Measurements from ENCODE around the gene SEMA3A.
"Not testable (repeated sequence)": the region's sequence is repeated elsewhere in the genome, so short reads cannot be mapped to it uniquely, and the experiment has no call there.

Gene SEMA3A

GRCh38 chr7:84219310-84219709 lies 24.7 kb upstream of the SEMA3A start:
- Histone ChIP-seq H3K4me3 (ENCODE audit: extremely low read depth, insufficient read depth, low read length, poor library complexity, severe bottlenecking) (no peak overlapping the region), H3K27ac (ENCODE audit: low read depth, low read length, severe bottlenecking) (no peak overlapping the region), H3K36me3 (ENCODE audit: control insufficient read depth, insufficient read depth, low read length) (no peaks in the 10 kb centered on the region), H3K9me3 (ENCODE audit: control insufficient read depth, low read length) (no peaks in the 10 kb centered on the region), H3K4me1 (ENCODE audit: control insufficient read depth, insufficient read depth, low read length, poor library complexity, severe bottlenecking) (no peaks in the 10 kb centered on the region)
- no CpG with 5 or more reads among the region's 2 CpGs for WGBS, 2 experiments (ENCODE audit: insufficient coverage in 2 of 2)

- Histone ChIP-seq H3K4me3 (ENCODE audit: extremely low read depth, insufficient read depth, low read length, poor library complexity, severe bottlenecking) (no peak overlapping the region), H3K4me1 (ENCODE audit: control insufficient read depth, insufficient read depth, low read length, poor library complexity, severe bottlenecking) (no peaks in the 10 kb centered on the region), H3K36me3 (ENCODE audit: control insufficient read depth, insufficient read depth, low read length) (no peaks in the 10 kb centered on the region), H3K27ac (ENCODE audit: low read depth, low read length, severe bottlenecking) (no peak overlapping the region), H3K9me3 (ENCODE audit: control insufficient read depth, low read length) (no peaks in the 10 kb centered on the region)
- WGBS, 2 experiments (ENCODE audit: insufficient coverage in 2 of 2) = 100% methylated on average over 1 of the region's 2 CpGs; no CpG with 5 or more reads in 1 of the 2 experiments
These were observed 24.1 kb upstream of the SEMA3A start for GRCh38 chr7:84218681-84219080.

GRCh38 chr7:84216472-84216871 lies 21.9 kb upstream of the SEMA3A start:
- H3K4me1 ChIP-seq (ENCODE audit: control insufficient read depth, insufficient read depth, low read length, poor library complexity, severe bottlenecking) = no peaks in the 10 kb centered on the region
- no peak overlapping the region for H3K27ac ChIP-seq (ENCODE audit: low read depth, low read length, severe bottlenecking)
- no peaks in the 10 kb centered on the region for H3K9me3 ChIP-seq (ENCODE audit: control insufficient read depth, low read length)
- 60% methylated on average over 1 of the region's 1 CpG; no CpG with 5 or more reads in 1 of the 2 experiments for WGBS, 2 experiments (ENCODE audit: insufficient coverage in 2 of 2)
- no peaks in the 10 kb centered on the region for H3K36me3 ChIP-seq (ENCODE audit: control insufficient read depth, insufficient read depth, low read length)
- no peak overlapping the region for H3K4me3 ChIP-seq (ENCODE audit: extremely low read depth, insufficient read depth, low read length, poor library complexity, severe bottlenecking)

- not testable (repeated sequence) for H3K4me1 ChIP-seq (ENCODE audit: control insufficient read depth, insufficient read depth, low read length, poor library complexity, severe bottlenecking); H3K9me3 ChIP-seq (ENCODE audit: control insufficient read depth, low read length); H3K27ac ChIP-seq (ENCODE audit: low read depth, low read length, severe bottlenecking); H3K36me3 ChIP-seq (ENCODE audit: control insufficient read depth, insufficient read depth, low read length); H3K4me3 ChIP-seq (ENCODE audit: extremely low read depth, insufficient read depth, low read length, poor library complexity, severe bottlenecking)
- 94 to 100% methylated on average over 3 to 5 of the region's 6 CpGs for WGBS, 2 experiments (ENCODE audit: insufficient coverage in 2 of 2)
These were observed 20.2 kb upstream of the SEMA3A start for GRCh38 chr7:84214757-84215156.

- peaks cover 8% of the 10 kb centered on the region for H3K4me1 ChIP-seq (ENCODE audit: control insufficient read depth, insufficient read depth, low read length, poor library complexity, severe bottlenecking)
- WGBS, 2 experiments (ENCODE audit: insufficient coverage in 2 of 2) = 85 to 94% methylated on average over 2 to 3 of the region's 3 CpGs
- H3K36me3 ChIP-seq (ENCODE audit: control insufficient read depth, insufficient read depth, low read length) = no peaks in the 10 kb centered on the region
- H3K27ac ChIP-seq (ENCODE audit: low read depth, low read length, severe bottlenecking) = no peak overlapping the region
- H3K4me3 ChIP-seq (ENCODE audit: extremely low read depth, insufficient read depth, low read length, poor library complexity, severe bottlenecking) = no peak overlapping the region
- H3K9me3 ChIP-seq (ENCODE audit: control insufficient read depth, low read length) = no peaks in the 10 kb centered on the region
These were observed 15.7 kb upstream of the SEMA3A start for GRCh38 chr7:84210301-84210700.

GRCh38 chr7:84209006-84209405 lies 14.4 kb upstream of the SEMA3A start:
- Histone ChIP-seq H3K36me3 (ENCODE audit: control insufficient read depth, insufficient read depth, low read length) (no peaks in the 10 kb centered on the region), H3K4me1 (ENCODE audit: control insufficient read depth, insufficient read depth, low read length, poor library complexity, severe bottlenecking) (peaks cover 8% of the 10 kb centered on the region), H3K4me3 (ENCODE audit: extremely low read depth, insufficient read depth, low read length, poor library complexity, severe bottlenecking) (no peak overlapping the region), H3K27ac (ENCODE audit: low read depth, low read length, severe bottlenecking) (no peak overlapping the region), H3K9me3 (ENCODE audit: control insufficient read depth, low read length) (no peaks in the 10 kb centered on the region)
- WGBS, 2 experiments (ENCODE audit: insufficient coverage in 2 of 2) = no CpG with 5 or more reads among the region's 1 CpG

- H3K4me3 ChIP-seq (ENCODE audit: extremely low read depth, insufficient read depth, low read length, poor library complexity, severe bottlenecking) = no peak overlapping the region
- no peaks in the 10 kb centered on the region for H3K9me3 ChIP-seq (ENCODE audit: control insufficient read depth, low read length)
- peaks cover 8% of the 10 kb centered on the region for H3K4me1 ChIP-seq (ENCODE audit: control insufficient read depth, insufficient read depth, low read length, poor library complexity, severe bottlenecking)
- no peaks in the 10 kb centered on the region for H3K36me3 ChIP-seq (ENCODE audit: control insufficient read depth, insufficient read depth, low read length)
- 92 to 100% methylated on average over 1 to 2 of the region's 2 CpGs for WGBS, 2 experiments (ENCODE audit: insufficient coverage in 2 of 2)
- H3K27ac ChIP-seq (ENCODE audit: low read depth, low read length, severe bottlenecking) = no peak overlapping the region
These were observed 13.0 kb upstream of the SEMA3A start for GRCh38 chr7:84207615-84208014.

GRCh38 chr7:84207025-84207424 lies 12.4 kb upstream of the SEMA3A start:
- Histone ChIP-seq H3K4me1 (ENCODE audit: control insufficient read depth, insufficient read depth, low read length, poor library complexity, severe bottlenecking) (peaks cover 8% of the 10 kb centered on the region), H3K27ac (ENCODE audit: low read depth, low read length, severe bottlenecking) (no peak overlapping the region), H3K9me3 (ENCODE audit: control insufficient read depth, low read length) (no peaks in the 10 kb centered on the region), H3K4me3 (ENCODE audit: extremely low read depth, insufficient read depth, low read length, poor library complexity, severe bottlenecking) (no peak overlapping the region), H3K36me3 (ENCODE audit: control insufficient read depth, insufficient read depth, low read length) (no peaks in the 10 kb centered on the region)
- 31% methylated on average over 2 of the region's 2 CpGs; no CpG with 5 or more reads in 1 of the 2 experiments for WGBS, 2 experiments (ENCODE audit: insufficient coverage in 2 of 2)

GRCh38 chr7:84204655-84205054 lies 10.1 kb upstream of the SEMA3A start:
- H3K27ac ChIP-seq (ENCODE audit: low read depth, low read length, severe bottlenecking) = no peak overlapping the region
- no peak overlapping the region for H3K4me3 ChIP-seq (ENCODE audit: extremely low read depth, insufficient read depth, low read length, poor library complexity, severe bottlenecking)
- H3K9me3 ChIP-seq (ENCODE audit: control insufficient read depth, low read length) = no peaks in the 10 kb centered on the region
- 72% methylated on average over 3 of the region's 3 CpGs; no CpG with 5 or more reads in 1 of the 2 experiments for WGBS, 2 experiments (ENCODE audit: insufficient coverage in 2 of 2)
- H3K36me3 ChIP-seq (ENCODE audit: control insufficient read depth, insufficient read depth, low read length) = no peaks in the 10 kb centered on the region
- peaks cover 19% of the 10 kb centered on the region for H3K4me1 ChIP-seq (ENCODE audit: control insufficient read depth, insufficient read depth, low read length, poor library complexity, severe bottlenecking)

GRCh38 chr7:84202855-84203254 lies 8.3 kb upstream of the SEMA3A start:
- no CpG with 5 or more reads among the region's 1 CpG for WGBS, 2 experiments (ENCODE audit: insufficient coverage in 2 of 2)
- H3K36me3 ChIP-seq (ENCODE audit: control insufficient read depth, insufficient read depth, low read length) = no peaks in the 10 kb centered on the region
- H3K4me1 ChIP-seq (ENCODE audit: control insufficient read depth, insufficient read depth, low read length, poor library complexity, severe bottlenecking) = peaks cover 19% of the 10 kb centered on the region
- H3K27ac ChIP-seq (ENCODE audit: low read depth, low read length, severe bottlenecking) = no peak overlapping the region
- no peak overlapping the region for H3K4me3 ChIP-seq (ENCODE audit: extremely low read depth, insufficient read depth, low read length, poor library complexity, severe bottlenecking)
- no peaks in the 10 kb centered on the region for H3K9me3 ChIP-seq (ENCODE audit: control insufficient read depth, low read length)

GRCh38 chr7:84200859-84201258 lies 6.3 kb upstream of the SEMA3A start:
- Histone ChIP-seq H3K27ac (ENCODE audit: low read depth, low read length, severe bottlenecking) (no peak overlapping the region), H3K36me3 (ENCODE audit: control insufficient read depth, insufficient read depth, low read length) (no peaks in the 10 kb centered on the region), H3K9me3 (ENCODE audit: control insufficient read depth, low read length) (no peaks in the 10 kb centered on the region), H3K4me3 (ENCODE audit: extremely low read depth, insufficient read depth, low read length, poor library complexity, severe bottlenecking) (no peak overlapping the region), H3K4me1 (ENCODE audit: control insufficient read depth, insufficient read depth, low read length, poor library complexity, severe bottlenecking) (peaks cover 15% of the 10 kb centered on the region)
- no CpG with 5 or more reads among the region's 3 CpGs for WGBS, 2 experiments (ENCODE audit: insufficient coverage in 2 of 2)
